GM19240 (cell line): ENCODE measurements around the gene LBR.
A peak's percentile ranks its signal among the peaks of the same experiment; 100 is the strongest.

Experiments
- DNase-seq: peaks from one replicate; pipeline ENCODE4 v3.0.0; 2011; ENCODE audit warnings: low spot score; ENCODE audit not compliant: insufficient read length

LBR gene

GRCh38 chr1:225446595-225446960 is 18.7 kb upstream of the LBR start:
- no peak for DNase-seq

GRCh38 chr1:225445639-225446594 is 18.1 kb upstream of the LBR start:
- no peak for DNase-seq

DNA sequence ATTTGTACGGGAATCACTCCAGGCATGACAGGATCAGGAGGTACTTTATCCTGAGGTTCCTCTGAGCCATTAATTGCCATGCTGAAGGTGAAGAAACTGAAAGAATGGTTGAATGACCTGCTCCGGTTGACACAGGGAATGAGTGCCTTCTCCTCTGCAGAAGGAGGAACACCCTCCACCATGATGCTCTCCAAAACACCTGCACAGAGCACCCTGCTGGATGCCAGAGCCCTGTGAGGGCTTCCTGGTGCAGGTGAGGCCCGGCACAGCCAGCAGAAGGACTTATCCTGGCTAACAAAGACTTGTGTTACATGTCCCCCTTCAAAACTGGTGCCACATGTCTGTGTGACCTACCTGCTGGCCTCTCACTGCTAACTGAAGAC is 14.3 kb upstream of the LBR start:
- no peak for DNase-seq

DNA sequence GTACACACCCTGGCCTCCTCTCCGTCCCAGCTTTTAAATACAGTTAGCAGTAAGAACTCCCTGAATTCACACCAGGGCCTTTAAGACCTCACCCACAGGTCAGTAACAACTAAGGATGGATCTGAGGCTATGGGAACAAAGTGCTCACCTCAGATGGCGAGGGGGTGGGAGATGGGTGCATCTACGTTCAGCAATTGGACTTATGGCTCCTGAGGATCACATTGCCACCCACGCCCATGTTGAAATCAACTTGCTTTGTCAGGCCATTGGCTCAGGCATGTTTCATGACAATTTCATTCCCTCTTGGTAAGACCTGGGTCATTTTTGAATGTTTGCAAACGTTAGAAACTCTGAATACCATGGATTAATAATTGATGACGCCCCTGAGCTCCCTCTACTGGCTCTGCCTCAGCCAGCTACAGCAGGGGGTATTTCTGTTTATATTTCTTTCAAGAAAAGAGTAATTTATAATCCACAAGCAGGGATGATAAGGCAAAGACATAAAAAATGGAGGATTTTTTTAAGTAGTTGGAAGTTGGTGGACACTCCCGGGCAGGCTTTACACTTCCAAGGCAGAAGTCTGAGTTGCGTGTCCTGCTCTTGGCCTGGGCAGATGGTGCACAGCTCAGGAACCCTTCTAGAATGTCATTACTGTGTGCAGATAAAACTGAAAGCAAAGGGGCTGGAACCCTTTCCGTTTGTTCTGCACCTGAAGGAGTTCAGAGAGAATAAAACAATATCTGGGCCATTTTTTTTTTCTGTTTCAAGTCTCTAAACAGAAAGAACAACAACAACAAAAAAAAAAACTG is 13.7 kb upstream of the LBR start:
- no peak for DNase-seq

- DNase-seq, result no peak
Observed at GRCh38 chr1:225440380-225441221, 12.8 kb upstream of the LBR start.

DNA sequence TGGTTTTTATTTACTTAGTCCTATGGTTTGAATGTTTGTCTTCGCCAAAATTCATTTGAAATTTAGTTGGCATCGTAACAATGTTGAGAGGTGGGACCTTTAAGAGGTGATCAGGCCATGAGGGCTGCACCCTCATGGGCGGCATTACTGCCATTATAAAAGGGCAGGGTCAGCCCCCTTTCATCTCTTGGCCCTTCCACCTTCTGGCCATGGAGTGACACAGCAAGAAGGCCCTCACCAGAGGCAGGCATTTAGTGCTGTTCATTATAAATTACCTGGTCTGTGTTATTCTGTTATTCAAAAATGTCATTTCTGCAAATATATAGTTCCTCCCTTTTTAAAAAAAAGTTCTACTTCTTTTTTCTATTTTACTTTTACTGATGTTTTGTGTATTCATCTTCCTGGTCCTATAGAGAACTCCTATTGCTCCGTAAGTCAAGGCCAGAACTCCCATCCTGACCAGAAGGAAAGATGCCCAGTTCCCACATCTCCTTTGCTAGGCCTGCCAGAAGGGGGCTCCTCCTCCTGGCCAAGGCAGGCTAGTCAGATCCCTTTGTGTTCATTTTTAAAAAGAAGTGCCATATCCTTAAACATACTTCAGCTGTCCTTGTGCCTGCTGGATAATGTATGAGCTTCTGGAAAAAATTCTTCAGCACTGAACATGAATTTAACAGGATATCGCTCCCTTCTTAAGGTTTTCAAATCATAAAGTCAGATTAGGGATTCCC is 10.0 kb upstream of the LBR start:
- DNase-seq, result no peak

DNA sequence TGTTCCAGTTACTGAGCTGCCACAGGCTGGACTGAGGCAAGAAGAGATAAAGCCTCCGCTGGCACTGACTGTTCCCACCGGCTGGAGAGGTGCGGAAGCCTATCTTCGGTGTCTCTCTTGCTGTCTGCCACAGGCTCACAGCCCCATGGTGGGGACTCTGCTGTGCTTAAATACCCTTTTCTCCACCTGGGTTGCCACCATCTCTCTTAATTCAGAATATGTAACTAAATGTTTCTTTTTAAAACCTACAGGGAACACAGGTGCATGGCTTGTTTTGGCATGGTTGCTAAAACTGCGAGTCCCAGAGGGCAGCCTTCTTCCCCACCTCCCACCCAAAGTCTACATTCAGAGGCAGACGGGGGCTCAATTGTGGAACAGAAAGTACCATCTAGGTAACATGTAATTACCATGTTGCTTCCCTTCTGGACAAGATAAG is 8.1 kb upstream of the LBR start:
- no peak for DNase-seq

DNA sequence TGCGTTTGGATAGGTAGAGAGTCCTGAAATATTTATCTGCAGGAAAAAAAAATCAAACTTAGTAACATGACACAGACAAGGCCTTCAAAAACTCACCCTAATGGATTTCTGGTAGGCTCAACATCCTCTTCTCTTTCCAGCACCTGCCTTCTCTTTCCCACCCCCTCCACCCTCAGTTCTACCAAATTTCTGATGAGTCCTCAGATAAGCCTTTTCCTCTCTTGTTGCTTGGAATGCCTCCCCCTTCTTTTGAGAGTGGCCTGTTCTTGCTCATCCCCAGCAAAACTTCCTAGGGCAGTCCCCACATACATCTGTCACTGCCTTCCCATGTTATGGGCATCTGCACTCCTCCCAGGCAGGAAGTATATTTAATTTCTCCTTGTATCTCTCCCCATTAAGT is 7.6 kb upstream of the LBR start:
- no peak for DNase-seq

GRCh38 chr1:225435076-225435475 is 7.2 kb upstream of the LBR start:
- DNase-seq, result no peak

- DNase-seq, result no peak
Observed at GRCh38 chr1:225434046-225434445, 6.2 kb upstream of the LBR start.

DNA sequence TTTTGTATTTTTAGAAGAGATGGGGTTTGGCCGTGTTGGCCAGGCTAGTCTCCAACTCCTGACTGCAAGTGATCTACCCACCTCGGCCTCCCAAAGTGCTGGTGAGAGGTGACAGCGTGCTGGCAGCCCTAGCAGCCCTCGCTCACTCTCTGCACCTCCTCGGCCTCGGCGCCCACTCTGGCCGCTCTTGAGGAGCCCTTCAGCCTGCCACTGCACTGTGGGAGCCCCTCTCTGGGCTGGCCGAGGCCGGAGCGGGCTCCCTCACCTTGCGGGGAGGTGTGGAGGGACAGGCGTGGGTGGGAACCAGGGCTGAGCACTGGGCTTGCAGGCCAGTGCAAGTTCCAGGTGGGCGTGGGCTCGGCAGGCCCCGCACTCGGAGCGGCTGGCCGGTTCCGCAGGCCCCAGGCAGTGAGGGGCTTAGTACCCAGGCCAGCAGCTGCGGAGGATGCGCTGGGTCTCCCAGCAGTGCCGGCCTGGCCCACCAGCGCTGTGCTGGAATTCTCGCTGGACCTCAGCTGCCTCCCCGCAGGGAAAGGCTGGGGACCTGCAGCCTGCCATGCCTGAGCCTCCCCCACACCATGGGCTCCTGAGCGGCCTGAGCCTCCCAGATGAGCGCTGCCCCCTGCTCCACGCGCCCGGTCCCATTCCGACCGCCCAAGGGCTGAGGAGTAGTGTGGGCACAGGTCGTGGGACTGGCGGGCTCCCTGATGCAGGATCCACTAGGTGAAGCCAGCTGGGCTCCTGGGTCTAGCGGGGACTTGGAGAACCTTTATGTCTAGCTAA is 3.4 kb upstream of the LBR start:
- no peak for DNase-seq

- no peak for DNase-seq
Observed at GRCh38 chr1:225430301-225430700, 2.5 kb upstream of the LBR start.

DNA sequence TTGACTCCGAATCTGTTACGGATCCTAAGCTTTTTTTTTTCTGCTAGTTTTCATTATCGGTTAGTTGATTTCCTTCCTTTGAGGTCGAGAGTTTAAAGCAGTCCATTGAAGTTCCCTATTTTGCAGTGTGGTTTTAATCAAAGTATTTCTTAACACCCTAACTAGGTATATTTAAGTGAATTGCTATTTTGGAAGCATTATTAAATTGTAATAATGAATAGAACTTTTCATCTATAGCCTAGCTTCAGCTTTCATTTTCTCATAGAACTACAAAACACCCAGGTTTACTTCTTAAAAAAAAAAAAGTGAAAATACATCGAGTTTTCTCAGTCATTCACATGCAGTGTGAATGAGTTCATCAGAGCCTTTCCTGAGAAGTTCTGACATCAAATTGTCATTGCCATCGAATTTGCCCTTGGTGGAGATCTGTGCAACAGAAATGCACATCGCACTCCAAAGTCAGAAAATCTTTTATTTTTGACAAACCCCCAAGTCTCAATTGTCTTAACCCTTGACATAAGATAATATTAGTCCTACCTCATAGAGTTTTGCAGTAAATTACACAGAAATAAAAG is 1.1 kb upstream of the LBR start:
- no peak for DNase-seq

- peak; percentile 77 for DNase-seq
Observed at GRCh38 chr1:225428068-225428880, 436 bp upstream of the LBR start.

DNA sequence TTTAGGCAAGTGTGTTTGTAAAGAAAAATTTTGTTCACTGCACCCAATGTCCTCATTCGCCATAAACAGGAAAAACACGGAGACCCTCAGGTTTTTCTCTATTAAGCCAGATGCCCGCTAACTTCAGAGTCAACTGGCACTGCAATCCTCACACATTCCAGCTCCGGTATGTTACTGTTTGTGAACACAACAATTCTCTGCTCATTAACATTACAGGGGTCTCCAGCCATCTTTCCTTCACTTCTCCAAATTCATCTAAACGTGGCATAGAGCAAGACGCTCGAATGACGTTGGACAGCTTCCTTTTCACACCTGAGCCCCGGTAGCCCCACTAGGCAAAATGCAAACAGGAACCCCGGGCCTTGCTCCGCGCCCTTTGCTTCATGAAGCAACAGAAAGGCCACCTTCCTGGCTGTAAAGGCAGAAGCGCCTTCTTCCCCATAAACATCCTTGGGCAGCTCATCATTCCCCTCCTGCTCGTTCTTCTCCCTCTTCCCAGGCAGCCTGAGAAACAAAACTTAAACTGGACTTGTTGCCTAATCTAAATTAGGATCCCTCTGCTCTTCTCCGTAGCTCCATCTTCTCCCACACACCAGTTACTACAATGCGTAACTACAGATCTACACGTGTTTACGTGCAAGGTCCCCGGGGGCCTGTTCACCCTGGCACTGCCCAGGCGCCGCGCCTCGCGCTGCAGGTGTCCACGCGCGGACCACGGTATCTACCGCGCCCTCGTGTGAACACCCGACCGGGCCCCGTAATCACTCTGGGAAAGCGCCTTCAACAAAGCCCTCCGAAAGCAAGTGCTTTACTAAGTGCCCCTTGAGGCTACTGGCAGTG is 1.2 kb downstream of the LBR start:
- DNase-seq, result no peak

GRCh38 chr1:225425201-225425786 is 2.5 kb downstream of the LBR start:
- DNase-seq, result no peak

- DNase-seq, result no peak
Observed at GRCh38 chr1:225424562-225425200, 3.2 kb downstream of the LBR start.
